GM23338 (cell line): ENCODE measurements around the gene L3MBTL2.

ENCODE experiments used
- CTCF ChIP-seq, 2 experiments: fragments of 200-600 bp in 1 of 2; sonication (generic) in 1 of 2; conservative IDR thresholded peaks; 2 replicates each; pipeline versions ENCODE4 v1.5.1 to v1.6.1; 2016 to 2017; ENCODE audit warnings: antibody characterized with exemption in 2 of 2, low read depth in 2 of 2, mild to moderate bottlenecking in 2 of 2, moderate library complexity in 1 of 2
- EZH2 ChIP-seq: fragments of 200-600 bp; sonication (generic); IDR thresholded peaks from one replicate; pipeline ENCODE4 v1.8.0; 2017; ENCODE audit warnings: antibody characterized with exemption, mild to moderate bottlenecking, low read depth; ENCODE audit not compliant: unreplicated experiment

GRCh38 chr22:41230401-41230785 lies 25.3 kb downstream of the L3MBTL2 start:
- TF ChIP-seq CTCF (conservative IDR thresholded peaks at IDR 0.05; ENCODE audit: low read depth in 2 of 2) (no peak), EZH2 (no peak)
